GM18870 (cell line): ENCODE measurements around the gene SEZ6L2.

ENCODE experiments used
- ATAC-seq: cut with Tn5 transposase; IDR thresholded peaks from one replicate; pipeline ENCODE4 v1.9.1; 2021; ENCODE audit warnings: moderate library complexity; ENCODE audit not compliant: unreplicated experiment

The SEZ6L2 gene

GRCh38 chr16:29830774-29831173 is 68.6 kb downstream of the SEZ6L2 start:
- no peak for ATAC-seq

DNA sequence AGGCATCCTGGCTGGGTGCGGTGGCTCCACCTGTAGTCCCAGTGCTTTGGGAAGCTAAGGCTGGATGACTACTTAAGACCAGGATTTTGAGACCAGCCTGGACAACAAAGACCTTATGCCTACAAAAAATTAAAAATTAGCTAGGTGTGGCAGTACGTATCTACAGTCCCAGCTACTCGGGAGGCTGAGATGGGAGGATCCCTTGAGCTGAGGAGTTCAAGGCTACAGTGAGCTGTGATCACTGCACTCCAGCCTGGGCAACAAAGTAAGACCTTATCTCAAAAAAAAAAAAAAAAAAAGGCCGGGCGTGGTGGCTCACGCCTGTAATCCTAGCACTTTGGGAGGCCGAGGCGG is 73.0 kb downstream of the SEZ6L2 start:
- no peak for ATAC-seq

DNA sequence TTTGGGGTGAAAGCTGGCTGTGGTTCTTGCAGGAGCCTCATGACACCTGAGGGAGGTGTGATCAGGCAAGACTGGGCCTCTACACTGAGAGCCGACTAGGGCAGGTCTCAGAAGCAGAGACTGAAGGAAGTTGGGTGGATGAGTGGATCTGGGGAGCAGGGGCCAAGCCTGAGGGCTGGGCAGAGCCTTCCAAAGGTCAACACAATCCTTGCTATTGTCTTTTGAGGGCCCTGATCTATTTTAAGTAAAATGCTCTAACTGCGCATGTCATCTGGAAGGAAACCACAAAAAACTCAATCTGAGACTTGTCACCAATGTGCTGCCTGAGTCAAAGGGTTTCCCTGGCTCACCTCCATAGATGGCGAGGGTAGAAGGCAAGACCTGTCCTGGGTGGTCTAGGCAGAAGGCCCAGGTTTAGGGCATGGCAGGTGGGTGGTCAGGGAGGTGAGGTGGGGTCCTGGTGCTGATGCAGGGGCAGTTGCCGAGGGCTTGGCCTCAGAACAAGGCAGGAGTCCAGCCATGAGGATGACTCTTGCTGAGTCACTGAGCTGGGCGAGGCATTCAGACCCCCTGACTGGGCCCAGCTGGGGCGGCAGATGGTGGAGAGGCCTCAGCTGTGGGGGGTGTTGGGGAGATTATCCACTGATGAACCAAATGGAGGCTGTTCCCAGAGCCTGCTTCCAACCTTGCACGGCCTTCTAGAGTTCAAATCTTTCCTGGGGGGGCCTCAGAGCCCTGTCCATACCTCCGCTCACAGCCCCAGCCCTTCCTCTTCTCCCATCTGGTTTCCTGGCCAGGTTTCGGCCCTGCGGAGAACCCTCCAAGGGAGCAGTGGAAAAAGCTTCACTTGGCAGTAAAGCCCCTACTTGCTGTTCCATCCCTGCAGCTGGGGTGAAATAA is 74.0 kb downstream of the SEZ6L2 start:
- no peak for ATAC-seq

GRCh38 chr16:29824589-29825144 is 74.7 kb downstream of the SEZ6L2 start:
- no peak for ATAC-seq

DNA sequence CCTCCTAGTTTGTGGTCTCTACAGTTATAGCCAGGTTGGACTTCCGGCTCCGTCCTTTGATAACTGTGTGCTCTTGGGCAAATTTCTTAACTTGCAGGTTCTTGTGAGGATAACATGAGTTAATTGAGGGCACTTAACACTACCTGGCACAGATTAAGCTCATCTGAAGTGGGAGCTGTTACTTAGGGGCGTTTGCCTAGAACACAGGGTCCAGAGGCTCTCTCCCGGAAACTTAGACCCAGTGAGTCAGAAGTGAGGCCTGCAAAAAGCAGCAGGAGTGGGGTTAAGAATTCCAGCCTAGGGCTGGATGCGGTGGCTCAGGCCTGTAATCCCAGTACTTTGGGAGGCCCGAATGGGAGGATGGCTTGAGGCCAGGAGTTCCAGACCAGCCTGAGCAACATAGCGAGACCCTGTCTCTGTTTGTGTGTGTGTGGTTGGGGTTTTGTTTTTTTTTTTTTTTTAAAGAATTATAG is 77.7 kb downstream of the SEZ6L2 start:
- ATAC-seq = no peak
